Transverse colon (tissue), 4 donors: ENCODE measurements around the gene PALLD. TPM values are rescaled to one million over a fixed set of nuclear protein-coding genes. Genes with fewer than 3 reads are reported as not detected.

ENCODE experiments used
- DNase-seq: peaks from one replicate; pipeline ENCODE4 v3.0.0-alpha.2; 2019
- H3K27ac ChIP-seq, 4 donors: fragments of 200-600 bp; sonication (generic); 2 replicates each; pipeline ENCODE4 v1.5.1; 2016 to 2018; ENCODE audit warnings: inconsistent platforms in 4 of 4
- H3K27me3 ChIP-seq: fragments of 200-600 bp; sonication (generic); 2 replicates; pipeline ENCODE4 v1.5.1; 2017; ENCODE audit warnings: inconsistent platforms
- H3K36me3 ChIP-seq, 4 donors: fragments of 200-600 bp; sonication (generic); 2 replicates each; pipeline ENCODE4 v1.5.1; 2017 to 2019; ENCODE audit warnings: inconsistent platforms in 4 of 4
- H3K4me1 ChIP-seq, 4 donors: fragments of 200-600 bp; sonication (generic); 2 replicates each; pipeline ENCODE4 v1.5.1; 2017 to 2020; ENCODE audit warnings: inconsistent platforms in 4 of 4
- H3K4me3 ChIP-seq, 4 donors: fragments of 200-600 bp; sonication (generic); 1 replicate in 1 of 4; 2 replicates in 3 of 4; pipeline versions ENCODE4 v1.5.1 to v1.6.1; 2017 to 2019; ENCODE audit warnings: inconsistent platforms in 4 of 4
- H3K9me3 ChIP-seq, 2 donors: fragments of 200-600 bp; sonication (generic); 2 replicates each; pipeline ENCODE4 v1.5.1; 2017 to 2019; ENCODE audit warnings: inconsistent platforms in 2 of 2
- EP300 ChIP-seq: sonication (generic); formaldehyde crosslinking; IDR thresholded peaks from one replicate; pipeline ENCODE4 v1.6.1; 2017; ENCODE audit warnings: antibody characterized with exemption, low read depth
- POLR2A ChIP-seq: fragments of 450-650 bp; IDR thresholded peaks from one replicate; pipeline ENCODE4 v1.6.1; 2016; ENCODE audit warnings: antibody characterized with exemption, mild to moderate bottlenecking, moderate library complexity
- POLR2AphosphoS5 ChIP-seq, 3 donors: sonication (generic); formaldehyde crosslinking; IDR thresholded peaks; one replicate each; pipeline ENCODE4 v1.6.1; 2016; ENCODE audit warnings: antibody characterized with exemption in 3 of 3
- WGBS, 2 donors: methylation state at CpG; one replicate each; pipeline ENCODE4 v1.1.5; 2018; ENCODE audit warnings: low coverage in 1 of 2; 5-methylcytosine and 5-hydroxymethylcytosine counted together
- in situ Hi-C, 4 donors: fragments of 200-750 bp; cut with MboI; loops; one replicate each; pipeline versions ENCODE4 v1.15.0 to v1.15.1; 2017; ENCODE audit warnings: low sequenced_read_pairs in 3 of 4, low pct_ligation_motif_present in 1 of 4, low pct_unique_long_range_greater_than_20kb in 1 of 4
- intact Hi-C: fragments of 100-400 bp; cut with DNase I; formaldehyde crosslinking; loops from one replicate; pipeline ENCODE4 v1.15.1; 2023; ENCODE audit warnings: low total_unique reads
- total RNA-seq, 4 donors: library from RNA; depleted of rRNA; stranded (reverse); fragments of >200 nt; gene quantifications; one replicate each; pipeline ENCODE4 v1.1.0, GENCODE V29; 2016
- TF ChIP-seq, protein P1 (sequence below), 5 experiments: fragments of 200-600 bp in 3 of 5; fragments of 450-650 bp in 2 of 5; sonication (generic) in 3 of 5; IDR thresholded peaks; 1 replicate in 2 of 5; 2 replicates in 3 of 5; pipeline ENCODE4 v1.5.1; 2016 to 2017; ENCODE audit warnings: antibody characterized with exemption in 5 of 5, inconsistent platforms in 3 of 5, mild to moderate bottlenecking in 2 of 5, moderate library complexity in 1 of 5

Gene PALLD
- total RNA-seq, 4 donors from 2014 or later: 230 to 309 (median 278) TPM

DNA sequence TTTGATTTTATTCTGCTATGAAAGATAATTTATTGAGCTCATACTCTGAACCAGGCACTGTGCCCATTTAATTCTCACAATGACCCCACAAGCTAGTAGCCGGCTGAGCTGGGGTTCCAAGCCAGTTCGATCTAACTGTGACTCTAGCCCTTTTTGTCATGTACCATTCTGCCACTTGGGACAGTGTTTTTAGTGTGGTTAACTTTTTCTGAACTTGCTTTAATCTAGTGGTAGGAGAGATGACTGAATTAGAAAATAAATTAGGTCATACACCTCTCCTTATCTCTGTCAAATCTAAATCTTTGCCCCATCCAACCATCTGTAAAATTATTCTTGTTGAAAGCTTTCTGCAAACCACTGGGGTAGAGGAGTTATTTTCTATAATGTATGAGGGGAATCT, 377.2 kb downstream of the PALLD start:
- 80% methylated on average over 2 of the region's 2 CpGs; no CpG with 5 or more reads in 1 of the 2 donors for WGBS, 2 donors
- no peak for TF ChIP-seq EP300
- TF ChIP-seq, protein P1, sequence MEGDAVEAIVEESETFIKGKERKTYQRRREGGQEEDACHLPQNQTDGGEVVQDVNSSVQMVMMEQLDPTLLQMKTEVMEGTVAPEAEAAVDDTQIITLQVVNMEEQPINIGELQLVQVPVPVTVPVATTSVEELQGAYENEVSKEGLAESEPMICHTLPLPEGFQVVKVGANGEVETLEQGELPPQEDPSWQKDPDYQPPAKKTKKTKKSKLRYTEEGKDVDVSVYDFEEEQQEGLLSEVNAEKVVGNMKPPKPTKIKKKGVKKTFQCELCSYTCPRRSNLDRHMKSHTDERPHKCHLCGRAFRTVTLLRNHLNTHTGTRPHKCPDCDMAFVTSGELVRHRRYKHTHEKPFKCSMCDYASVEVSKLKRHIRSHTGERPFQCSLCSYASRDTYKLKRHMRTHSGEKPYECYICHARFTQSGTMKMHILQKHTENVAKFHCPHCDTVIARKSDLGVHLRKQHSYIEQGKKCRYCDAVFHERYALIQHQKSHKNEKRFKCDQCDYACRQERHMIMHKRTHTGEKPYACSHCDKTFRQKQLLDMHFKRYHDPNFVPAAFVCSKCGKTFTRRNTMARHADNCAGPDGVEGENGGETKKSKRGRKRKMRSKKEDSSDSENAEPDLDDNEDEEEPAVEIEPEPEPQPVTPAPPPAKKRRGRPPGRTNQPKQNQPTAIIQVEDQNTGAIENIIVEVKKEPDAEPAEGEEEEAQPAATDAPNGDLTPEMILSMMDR (IDR thresholded peaks at IDR 0.05): no peak
- no peak for TF ChIP-seq POLR2A
- TF ChIP-seq POLR2AphosphoS5 (IDR thresholded peaks at IDR 0.05): no peak
- intact Hi-C loops: no loop called here
- Histone ChIP-seq H3K4me3 (no peak overlapping the region), H3K27me3 (no peaks in the 10 kb centered on the region), H3K36me3 (peaks cover 0 to 3% (median 0%) of the 10 kb centered on the region in 4 donors), H3K9me3 (no peaks in the 10 kb centered on the region), H3K4me1 (peaks cover 8 to 26% (median 10%) of the 10 kb centered on the region in 4 donors), H3K27ac (peak overlapping the region in 2 of 4 donors; percentile 41 to 70)
- in situ Hi-C loops: no loop called here
- DNase-seq: no peak

GRCh38 chr4:168876106-168876505, 379.3 kb downstream of the PALLD start:
- DNase-seq: no peak
- H3K36me3 ChIP-seq: peaks cover 0 to 3% (median 0%) of the 10 kb centered on the region in 4 donors
- peaks cover under 1 to 38% (median 6%) of the 10 kb centered on the region in 4 donors for H3K4me1 ChIP-seq
- H3K27ac ChIP-seq: peak overlapping the region; percentile 70 to 83 (median 82)
- in situ Hi-C loops (no loop called here), intact Hi-C loops (loop anchor here (5.0 kb wide), 1 partner anchor 39 kb away; no protein-coding TSS in a partner anchor)
- no peak overlapping the region for H3K4me3 ChIP-seq
- 63 to 74% methylated on average over 1 of the region's 1 CpG for WGBS, 2 donors
- TF ChIP-seq POLR2AphosphoS5 (IDR thresholded peaks at IDR 0.05): no peak
- TF ChIP-seq, protein P1 (IDR thresholded peaks at IDR 0.05): no peak
- H3K9me3 ChIP-seq: no peaks in the 10 kb centered on the region
- no peaks in the 10 kb centered on the region for H3K27me3 ChIP-seq

GRCh38 chr4:168877511-168878491, 380.9 kb downstream of the PALLD start:
- Histone ChIP-seq H3K4me1 (peaks cover 0 to 45% (median 6%) of the 10 kb centered on the region in 4 donors), H3K9me3 (no peaks in the 10 kb centered on the region), H3K4me3 (peak overlapping the region in 3 of 4 donors; percentile 10 to 48 (median 34)), H3K36me3 (peaks cover 0 to 3% (median 0%) of the 10 kb centered on the region in 4 donors), H3K27me3 (no peaks in the 10 kb centered on the region), H3K27ac (peak overlapping the region; percentile 70 to 83 (median 82))
- WGBS, 2 donors: 64 to 72% methylated on average over 5 to 86 of the region's 108 CpGs
- peak in 1 of 3 donors; percentile 4 for TF ChIP-seq POLR2AphosphoS5 (IDR thresholded peaks at IDR 0.05)
- TF ChIP-seq EP300: no peak
- intact Hi-C loops: loop anchor here (5.0 kb wide), 1 partner anchor 40 kb away; no protein-coding TSS in a partner anchor
- no peak for DNase-seq
- in situ Hi-C loops: no loop called here

DNA sequence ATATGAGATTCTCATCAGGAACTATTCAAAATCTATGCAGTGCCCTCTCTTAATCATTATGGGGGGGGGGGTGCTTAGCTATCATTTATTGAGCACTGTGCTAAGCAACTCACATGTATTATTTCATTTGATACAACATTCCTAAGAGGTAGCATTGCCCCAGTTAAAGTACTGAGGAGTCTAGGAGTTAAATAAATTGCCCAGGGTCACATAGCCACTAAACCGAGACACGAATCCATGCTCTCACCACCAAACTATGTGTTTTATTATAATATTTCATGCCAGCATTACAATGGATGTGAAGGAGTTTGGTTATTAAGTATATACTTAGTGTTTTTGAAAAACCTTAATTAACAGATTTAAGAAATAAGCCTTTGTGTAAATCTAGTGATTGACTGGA, 381.8 kb downstream of the PALLD start:
- Histone ChIP-seq H3K36me3 (peaks cover 0 to 3% (median 0%) of the 10 kb centered on the region in 4 donors), H3K4me1 (peaks cover 3 to 50% (median 5%) of the 10 kb centered on the region in 4 donors), H3K9me3 (no peaks in the 10 kb centered on the region), H3K27ac (peak overlapping the region; percentile 70 to 83 (median 82)), H3K4me3 (no peak overlapping the region), H3K27me3 (no peaks in the 10 kb centered on the region)
- intact Hi-C loops: loop anchor here (5.0 kb wide), 1 partner anchor 41 kb away; no protein-coding TSS in a partner anchor
- DNase-seq: no peak
- TF ChIP-seq, protein P1 (IDR thresholded peaks at IDR 0.05): no peak
- TF ChIP-seq POLR2AphosphoS5 (IDR thresholded peaks at IDR 0.05): no peak
- no peak for TF ChIP-seq POLR2A
- TF ChIP-seq EP300: no peak
- WGBS, 2 donors: 70 to 82% methylated on average over 2 of the region's 2 CpGs
- in situ Hi-C loops: no loop called here
